SK-N-SH (cell line): ENCODE results near the gene CISD2. TPM values are rescaled to one million over a fixed set of nuclear protein-coding genes. Genes with fewer than 3 reads are reported as not detected.
"Not testable (repeated sequence)": the region's sequence is repeated elsewhere in the genome, so short reads cannot be mapped to it uniquely, and the experiment has no call there.

Source experiments
- CTCF ChIA-PET: fragments of 300-600, 350-600 bp; formaldehyde crosslinking; extraction: SDS; loops from one replicate; lab custom pipeline; 2021; lab: Yijun Ruan, JAX
- POLR2A ChIA-PET: fragments of 350-600 bp; sonication (Branson Sonifier 250); formaldehyde crosslinking; extraction: SDS; loops from one replicate; lab custom pipeline; 2020; ENCODE audit warnings: antibody characterized with exemption, inconsistent platforms; lab: Yijun Ruan, JAX
- DNase-seq: peaks from one replicate; pipeline ENCODE4 v3.0.0; 2012
- H2AFZ ChIP-seq: fragments of 200-600 bp; sonication (generic); 2 replicates; pipeline ENCODE4 v1.8.1; 2016; ENCODE audit warnings: antibody characterized with exemption, mild to moderate bottlenecking, low read depth
- H3F3A ChIP-seq: fragments of 200-600 bp; sonication (generic); replicated peaks from 2 replicates; pipeline ENCODE3; 2016; ENCODE audit warnings: antibody characterized with exemption, mild to moderate bottlenecking; ENCODE audit not compliant: insufficient read depth
- H3K27ac ChIP-seq, 2 experiments: fragments of 200-500 bp in 1 of 2; fragments of 200-600 bp in 1 of 2; sonication (Bioruptor generic) in 1 of 2; sonication (generic), shearing (Covaris generic) in 1 of 2; 2 replicates each; pipeline versions ENCODE4 v1.5.1 to v1.6.1; 2014 to 2016; ENCODE audit warnings: low read depth in 2 of 2, inconsistent platforms in 1 of 2, low read length in 1 of 2, mild to moderate bottlenecking in 1 of 2, mixed read lengths in 1 of 2
- H3K27me3 ChIP-seq: fragments of 200-600 bp; sonication (generic), shearing (Covaris generic); 2 replicates; pipeline ENCODE4 v1.6.1; 2016; ENCODE audit warnings: mixed run types; ENCODE audit not compliant: insufficient read depth
- H3K36me3 ChIP-seq, 2 experiments: fragments of 200-500 bp in 1 of 2; fragments of 200-600 bp in 1 of 2; sonication (Bioruptor generic) in 1 of 2; sonication (generic) in 1 of 2; replicated peaks in 1 of 2; 2 replicates each; pipeline versions ENCODE3 to v1.5.1; 2014 to 2016; ENCODE audit warnings: low read length in 1 of 2, mild to moderate bottlenecking in 1 of 2; ENCODE audit not compliant: insufficient read depth in 2 of 2, control insufficient read depth in 1 of 2
- H3K4me1 ChIP-seq, 2 experiments: fragments of 200-500 bp in 1 of 2; fragments of 200-600 bp in 1 of 2; sonication (Bioruptor generic) in 1 of 2; sonication (generic), shearing (Covaris generic) in 1 of 2; 2 replicates each; pipeline versions ENCODE4 v1.5.1 to v1.6.1; 2014 to 2016; ENCODE audit warnings: low read depth in 1 of 2, low read length in 1 of 2, mixed run types in 1 of 2; ENCODE audit not compliant: insufficient read depth in 2 of 2, control insufficient read depth in 1 of 2
- H3K4me2 ChIP-seq: fragments of 200-600 bp; sonication (generic), shearing (Covaris generic); 2 replicates; pipeline ENCODE4 v1.6.1; 2017; ENCODE audit warnings: mixed run types
- H3K4me3 ChIP-seq, 2 experiments: fragments of 200-500 bp in 1 of 2; fragments of 200-600 bp in 1 of 2; sonication (Bioruptor generic) in 1 of 2; sonication (generic), shearing (Covaris generic) in 1 of 2; 2 replicates each; pipeline versions ENCODE4 v1.5.1 to v1.8.1; 2014 to 2016; ENCODE audit warnings: low read depth in 2 of 2, inconsistent platforms in 1 of 2, low read length in 1 of 2, mild to moderate bottlenecking in 1 of 2, mixed read lengths in 1 of 2, moderate library complexity in 1 of 2
- H3K79me2 ChIP-seq: fragments of 200-600 bp; sonication (generic); 2 replicates; pipeline ENCODE4 v1.8.1; 2017; ENCODE audit warnings: mild to moderate bottlenecking; ENCODE audit not compliant: insufficient read depth
- H3K9ac ChIP-seq: fragments of 200-600 bp; sonication (generic); 2 replicates; pipeline ENCODE4 v1.6.1; 2017; ENCODE audit warnings: mixed run types
- H3K9me2 ChIP-seq: fragments of 200-600 bp; sonication (generic); 2 replicates; pipeline ENCODE4 v1.6.1; 2017; ENCODE audit warnings: mixed run types
- H3K9me3 ChIP-seq: fragments of 200-600 bp; sonication (generic); 2 replicates; pipeline ENCODE4 v1.6.1; 2017; ENCODE audit warnings: mixed run types, mild to moderate bottlenecking, moderate library complexity
- H4K20me1 ChIP-seq: fragments of 200-600 bp; sonication (generic); 2 replicates; pipeline ENCODE4 v1.6.1; 2017; ENCODE audit warnings: mild to moderate bottlenecking, mixed run types; ENCODE audit not compliant: insufficient read depth
- ELF1 ChIP-seq: IDR thresholded peaks from 2 replicates; pipeline ENCODE4 v1.4.0; 2012
- EZH2phosphoT487 ChIP-seq: fragments of 200-600 bp; sonication (generic); IDR thresholded peaks from 2 replicates; pipeline ENCODE4 v1.6.1; 2017; ENCODE audit warnings: low read depth, mixed run types, mild to moderate bottlenecking, antibody characterized with exemption, moderate library complexity, borderline replicate concordance
- IRF3 ChIP-seq: fragments of 150-350 bp; IDR thresholded peaks from 2 replicates; pipeline ENCODE4 v1.6.1; 2016; ENCODE audit warnings: mild to moderate bottlenecking, low read depth, low read length
- PBX3 ChIP-seq: IDR thresholded peaks from 2 replicates; pipeline ENCODE4; 2012
- REST ChIP-seq: IDR thresholded peaks from 2 replicates; pipeline ENCODE4 v1.6.1; 2012; ENCODE audit warnings: mild to moderate bottlenecking, low read depth, low read length, moderate library complexity
- WGBS: methylation state at CpG from one replicate; pipeline ENCODE4 v1.1.6; 2017; ENCODE audit warnings: low lambda C conversion rate; 5-methylcytosine and 5-hydroxymethylcytosine counted together
- polyA plus RNA-seq, 3 experiments: library from polyadenylated mRNA; depleted of rRNA; stranded (reverse); fragments of >200 nt; gene quantifications; 2 replicates each; pipeline ENCODE4 v1.2.3, GENCODE V29; 2012

The CISD2 gene
- polyA plus RNA-seq, 1 of the 3 experiments (the other 2 are of a cell fraction): 21.4 TPM

- CTCF ChIA-PET: not testable (repeated sequence)
Measured at GRCh38 chr4:102897610-102898009, 28.8 kb downstream of the CISD2 start.

GRCh38 chr4:102901804-102902203 lies 33.0 kb downstream of the CISD2 start:
- Histone ChIP-seq H3K9ac (no peak overlapping the region), H3K36me3 (no peaks in the 10 kb centered on the region), H3K27ac (no peak overlapping the region), H3K4me2 (no peak overlapping the region), H3K79me2 (no peaks in the 10 kb centered on the region), H3K4me3 (no peak overlapping the region), H3K9me3 (no peaks in the 10 kb centered on the region), H3K27me3 (no peaks in the 10 kb centered on the region), H2AFZ (no peak overlapping the region), H3K4me1 (no peaks in the 10 kb centered on the region), H4K20me1 (no peaks in the 10 kb centered on the region), H3K9me2 (no peaks in the 10 kb centered on the region), H3F3A (no peaks in the 10 kb centered on the region)
- CTCF ChIA-PET: no interaction called here
- WGBS: 61% methylated on average over 2 of the region's 2 CpGs
- TF ChIP-seq EZH2phosphoT487 (no peak), IRF3 (no peak), REST (no peak), PBX3 (no peak)
- POLR2A ChIA-PET: no interaction called here
- no peak for DNase-seq

More at GRCh38 chr4:102897610-102898009, 28.8 kb downstream of the CISD2 start:
- DNase-seq, H3K4me1 ChIP-seq, H3F3A ChIP-seq, H3K9ac ChIP-seq, H2AFZ ChIP-seq, H3K27me3 ChIP-seq, POLR2A ChIA-PET, H3K4me2 ChIP-seq, H3K4me3 ChIP-seq, H4K20me1 ChIP-seq, H3K79me2 ChIP-seq, H3K9me2 ChIP-seq, H3K36me3 ChIP-seq, H3K9me3 ChIP-seq, H3K27ac ChIP-seq: not testable (repeated sequence)
- 66% methylated on average over 3 of the region's 3 CpGs for WGBS

- no peaks in the 10 kb centered on the region for H3K27me3 ChIP-seq
Measured at GRCh38 chr4:102918859-102919258, 50.1 kb downstream of the CISD2 start.

GRCh38 chr4:102919697-102920096 lies 50.9 kb downstream of the CISD2 start:
- CTCF ChIA-PET, H3K9ac ChIP-seq: not testable (repeated sequence)
- 77% methylated on average over 6 of the region's 8 CpGs for WGBS

More at GRCh38 chr4:102918859-102919258, 50.1 kb downstream of the CISD2 start:
- CTCF ChIA-PET: no interaction called here
- H3K27ac ChIP-seq: no peak overlapping the region
- no peak for DNase-seq
- POLR2A ChIA-PET: no interaction called here
- no peaks in the 10 kb centered on the region for H3K36me3 ChIP-seq
- no peak overlapping the region for H3K4me2 ChIP-seq
- no peaks in the 10 kb centered on the region for H4K20me1 ChIP-seq
- no peak overlapping the region for H3K9ac ChIP-seq
- H3K4me1 ChIP-seq: no peaks in the 10 kb centered on the region
- no peak for TF ChIP-seq ELF1
- no peak overlapping the region for H3K4me3 ChIP-seq
- H3K79me2 ChIP-seq: no peaks in the 10 kb centered on the region
- no peaks in the 10 kb centered on the region for H3K9me3 ChIP-seq
- no peak overlapping the region for H2AFZ ChIP-seq
- H3F3A ChIP-seq: no peaks in the 10 kb centered on the region
- 57% methylated on average over 3 of the region's 3 CpGs for WGBS
- no peaks in the 10 kb centered on the region for H3K9me2 ChIP-seq

More at GRCh38 chr4:102919697-102920096, 50.9 kb downstream of the CISD2 start:
- H3K4me1 ChIP-seq, H3K27ac ChIP-seq, H4K20me1 ChIP-seq, H3K4me2 ChIP-seq, H3K79me2 ChIP-seq, H3F3A ChIP-seq, H3K36me3 ChIP-seq, POLR2A ChIA-PET, H3K27me3 ChIP-seq, H3K9me2 ChIP-seq, H3K9me3 ChIP-seq, H2AFZ ChIP-seq, DNase-seq, H3K4me3 ChIP-seq: not testable (repeated sequence)
